Prostate gland (tissue), 1 donor: ENCODE results near the gene SPPL3.

Source experiments
- POLR2A ChIP-seq: fragments of 450-650 bp; IDR thresholded peaks from one replicate; pipeline ENCODE4 v1.6.1; 2016; ENCODE audit warnings: antibody characterized with exemption, mild to moderate bottlenecking
- POLR2AphosphoS5 ChIP-seq: sonication (generic); formaldehyde crosslinking; IDR thresholded peaks from one replicate; pipeline ENCODE4 v1.6.1; 2017; ENCODE audit warnings: antibody characterized with exemption

GRCh38 chr12:120865098-120865497, 39.1 kb downstream of the SPPL3 start:
- TF ChIP-seq POLR2A (no peak), POLR2AphosphoS5 (no peak)
